Keratinocyte (primary cell): ENCODE data around the gene SWAP70. TPM values are rescaled to one million over a fixed set of nuclear protein-coding genes. Genes with fewer than 3 reads are reported as not detected.

Experiments used
- DNase-seq: peaks from one replicate; pipeline ENCODE4 v3.0.0-alpha.2; 2011; ENCODE audit warnings: low read depth, missing footprints, low spot score
- FAIRE-seq: peaks from 2 replicates; lab custom pipeline; 2011; peaks lifted over from hg19 to GRCh38; lab: Jason Lieb, UNC
- H2AFZ ChIP-seq: 2 replicates; pipeline ENCODE4 v1.6.0; 2012; ENCODE audit warnings: low read length, control low read depth, inconsistent platforms; ENCODE audit not compliant: control insufficient read depth
- H3K27ac ChIP-seq: 2 replicates; pipeline ENCODE4 v1.5.1; 2011; ENCODE audit warnings: low read length; ENCODE audit not compliant: control insufficient read depth, insufficient read depth
- H3K27me3 ChIP-seq: 3 replicates; pipeline ENCODE4 v1.6.0; 2011; ENCODE audit warnings: low read length; ENCODE audit not compliant: control insufficient read depth, insufficient read depth; ENCODE audit errors: extremely low read depth
- H3K36me3 ChIP-seq, 2 experiments: 2 replicates in 1 of 2; 3 replicates in 1 of 2; pipeline ENCODE4 v1.5.1; 2011; ENCODE audit warnings: low read length in 2 of 2, mild to moderate bottlenecking in 1 of 2; ENCODE audit not compliant: control insufficient read depth in 2 of 2, insufficient read depth in 2 of 2; ENCODE audit errors: extremely low read depth in 1 of 2
- H3K4me1 ChIP-seq: 3 replicates; pipeline ENCODE4 v1.5.1; 2011; ENCODE audit warnings: low read length; ENCODE audit not compliant: control insufficient read depth, insufficient read depth; ENCODE audit errors: extremely low read depth
- H3K4me2 ChIP-seq: 3 replicates; pipeline ENCODE4 v1.6.0; 2011; ENCODE audit warnings: low read depth, low read length; ENCODE audit not compliant: control insufficient read depth, insufficient read depth; ENCODE audit errors: extremely low read depth
- H3K4me3 ChIP-seq, 3 experiments: fragments of 200-600 bp in 1 of 3; sonication (generic) in 1 of 3; 2 replicates in 2 of 3; 3 replicates in 1 of 3; pipeline ENCODE4 v1.5.1; 2011 to 2016; ENCODE audit warnings: low read length in 3 of 3, mild to moderate bottlenecking in 3 of 3, control low read depth in 2 of 3, inconsistent platforms in 1 of 3, low read depth in 1 of 3, mixed read lengths in 1 of 3, mixed run types in 1 of 3, moderate library complexity in 1 of 3; ENCODE audit not compliant: control insufficient read depth in 2 of 3, insufficient read depth in 2 of 3; ENCODE audit errors: extremely low read depth in 1 of 3
- H3K79me2 ChIP-seq: 2 replicates; pipeline ENCODE4 v1.6.0; 2012; ENCODE audit warnings: low read length; ENCODE audit not compliant: control insufficient read depth, insufficient read depth
- H3K9ac ChIP-seq: 3 replicates; pipeline ENCODE4 v1.6.0; 2011; ENCODE audit warnings: low read length; ENCODE audit not compliant: control insufficient read depth, insufficient read depth; ENCODE audit errors: extremely low read depth
- H3K9me1 ChIP-seq: 3 replicates; pipeline ENCODE4 v1.6.0; 2011; ENCODE audit warnings: low read length; ENCODE audit not compliant: control insufficient read depth, insufficient read depth; ENCODE audit errors: extremely low read depth
- H3K9me3 ChIP-seq: 2 replicates; pipeline ENCODE4 v1.5.1; 2012; ENCODE audit warnings: low read depth, low read length; ENCODE audit not compliant: control insufficient read depth
- H4K20me1 ChIP-seq: 3 replicates; pipeline ENCODE4 v1.6.0; 2011; ENCODE audit warnings: low read length; ENCODE audit not compliant: control insufficient read depth, insufficient read depth; ENCODE audit errors: extremely low read depth
- EZH2 ChIP-seq: IDR thresholded peaks from one replicate; pipeline ENCODE4 v1.6.1; 2012; ENCODE audit warnings: inconsistent platforms, mild to moderate bottlenecking, low read length, moderate library complexity
- dilution Hi-C: fragments of 300-500 bp; cut with MboI; formaldehyde crosslinking; loops from one replicate; pipeline ENCODE4 v1.7.0; 2020; ENCODE audit warnings: low sequenced_read_pairs; ENCODE audit not compliant: extremely low pct_ligation_motif_present
- polyA plus RNA-seq, 5 experiments: library from polyadenylated mRNA; depleted of rRNA in 3 of 5; stranded (reverse) in 3 of 5; stranded (forward) in 1 of 5; unstranded in 1 of 5; fragments of >200 nt; gene quantifications; 1 replicate in 1 of 5; 2 replicates in 3 of 5; 3 replicates in 1 of 5; pipeline versions ENCODE4 v1.2.1 to v1.2.3, GENCODE V29; 2011 to 2012; ENCODE audit warnings: missing spikeins in 2 of 5, low read depth in 1 of 5, low replicate concordance in 1 of 5
- TF ChIP-seq, protein P1 (sequence below), 3 experiments: IDR thresholded peaks in 1 of 3; conservative IDR thresholded peaks in 1 of 3; optimal IDR thresholded peaks in 1 of 3; 2 replicates in 2 of 3; 3 replicates in 1 of 3; pipeline versions ENCODE3 to v1.5.1; 2011; ENCODE audit warnings: low read length in 3 of 3, mild to moderate bottlenecking in 3 of 3, moderate library complexity in 2 of 3, control low read depth in 1 of 3, inconsistent platforms in 1 of 3; ENCODE audit not compliant: insufficient read depth in 2 of 3; ENCODE audit errors: extremely low read depth in 1 of 3

The SWAP70 gene
- polyA plus RNA-seq, 1 donor (not counting 4 experiments of a cell fraction or from before 2014, with no cell fraction given), result 28.5 TPM

DNA sequence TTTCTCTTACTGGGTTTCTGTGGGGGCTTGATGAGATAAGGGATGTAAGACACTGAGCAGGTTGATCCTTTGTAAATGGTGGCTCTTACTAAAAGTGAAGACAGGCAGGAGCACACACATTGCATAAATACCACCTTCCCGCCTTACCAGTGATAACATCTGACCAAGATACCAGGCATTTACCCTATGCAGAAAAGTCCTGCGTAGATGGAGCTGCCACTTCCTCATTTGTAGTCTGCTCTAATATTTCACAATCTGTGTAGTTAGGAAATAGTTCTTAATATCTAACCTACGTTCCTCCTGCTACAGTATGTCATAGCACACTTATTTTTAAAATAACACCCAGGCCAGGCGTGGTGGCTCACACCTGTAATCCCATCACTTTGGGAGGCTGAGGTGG, 23.9 kb upstream of the SWAP70 start:
- Histone ChIP-seq H3K27ac (no peak overlapping the region), H3K36me3 (no peaks in the 10 kb centered on the region), H3K9ac (no peak overlapping the region), H3K4me3 (no peak overlapping the region), H4K20me1 (no peaks in the 10 kb centered on the region), H3K79me2 (no peaks in the 10 kb centered on the region), H2AFZ (no peak overlapping the region), H3K4me1 (no peaks in the 10 kb centered on the region), H3K27me3 (no peaks in the 10 kb centered on the region), H3K9me1 (no peaks in the 10 kb centered on the region), H3K9me3 (no peaks in the 10 kb centered on the region), H3K4me2 (no peak overlapping the region)
- dilution Hi-C loops, result no loop called here
- DNase-seq (no peak), FAIRE-seq (no peak)
- TF ChIP-seq EZH2, result no peak
- TF ChIP-seq, protein P1, sequence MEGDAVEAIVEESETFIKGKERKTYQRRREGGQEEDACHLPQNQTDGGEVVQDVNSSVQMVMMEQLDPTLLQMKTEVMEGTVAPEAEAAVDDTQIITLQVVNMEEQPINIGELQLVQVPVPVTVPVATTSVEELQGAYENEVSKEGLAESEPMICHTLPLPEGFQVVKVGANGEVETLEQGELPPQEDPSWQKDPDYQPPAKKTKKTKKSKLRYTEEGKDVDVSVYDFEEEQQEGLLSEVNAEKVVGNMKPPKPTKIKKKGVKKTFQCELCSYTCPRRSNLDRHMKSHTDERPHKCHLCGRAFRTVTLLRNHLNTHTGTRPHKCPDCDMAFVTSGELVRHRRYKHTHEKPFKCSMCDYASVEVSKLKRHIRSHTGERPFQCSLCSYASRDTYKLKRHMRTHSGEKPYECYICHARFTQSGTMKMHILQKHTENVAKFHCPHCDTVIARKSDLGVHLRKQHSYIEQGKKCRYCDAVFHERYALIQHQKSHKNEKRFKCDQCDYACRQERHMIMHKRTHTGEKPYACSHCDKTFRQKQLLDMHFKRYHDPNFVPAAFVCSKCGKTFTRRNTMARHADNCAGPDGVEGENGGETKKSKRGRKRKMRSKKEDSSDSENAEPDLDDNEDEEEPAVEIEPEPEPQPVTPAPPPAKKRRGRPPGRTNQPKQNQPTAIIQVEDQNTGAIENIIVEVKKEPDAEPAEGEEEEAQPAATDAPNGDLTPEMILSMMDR (optimal IDR thresholded peaks at IDR 0.05 in 1 of 3, IDR thresholded peaks at IDR 0.05 in 1 of 3, conservative IDR thresholded peaks at IDR 0.05 in 1 of 3; ENCODE audit: extremely low read depth in 1 of 3, insufficient read depth in 2 of 3, low read length in 3 of 3), result no peak

DNA sequence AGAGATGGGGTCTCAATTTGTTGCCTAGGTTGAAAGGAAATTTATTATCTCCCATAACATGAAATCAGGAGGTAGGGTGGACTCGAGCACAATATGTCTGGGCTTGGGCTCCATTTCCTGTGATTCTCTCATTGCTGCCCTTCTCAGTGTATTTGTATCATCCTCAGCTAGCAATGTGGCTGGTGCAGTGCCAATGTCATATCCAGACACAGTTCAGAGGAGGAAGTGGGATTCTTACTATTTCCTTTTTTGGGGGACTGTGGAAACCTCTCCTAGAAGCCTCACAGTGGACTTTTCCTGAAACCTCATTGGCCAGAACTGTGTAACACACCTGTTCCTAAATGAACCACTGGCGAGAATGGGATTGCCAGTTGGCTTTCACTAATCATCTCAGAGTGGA, 21.0 kb upstream of the SWAP70 start:
- H3K36me3 ChIP-seq, result no peaks in the 10 kb centered on the region
- no peak for FAIRE-seq
- H4K20me1 ChIP-seq, result no peaks in the 10 kb centered on the region
- no peaks in the 10 kb centered on the region for H3K9me1 ChIP-seq
- no peak for TF ChIP-seq EZH2
- TF ChIP-seq, protein P1 (optimal IDR thresholded peaks at IDR 0.05 in 1 of 3, IDR thresholded peaks at IDR 0.05 in 1 of 3, conservative IDR thresholded peaks at IDR 0.05 in 1 of 3; ENCODE audit: extremely low read depth in 1 of 3, insufficient read depth in 2 of 3, low read length in 3 of 3), result no peak
- no peak overlapping the region for H3K4me3 ChIP-seq
- H3K4me1 ChIP-seq, result no peaks in the 10 kb centered on the region
- DNase-seq, result no peak
- H2AFZ ChIP-seq, result no peak overlapping the region
- no peak overlapping the region for H3K9ac ChIP-seq
- no peak overlapping the region for H3K4me2 ChIP-seq
- no peaks in the 10 kb centered on the region for H3K9me3 ChIP-seq
- H3K79me2 ChIP-seq, result no peaks in the 10 kb centered on the region
- H3K27ac ChIP-seq, result no peak overlapping the region
- no peaks in the 10 kb centered on the region for H3K27me3 ChIP-seq
- dilution Hi-C loops, result no loop called here
